Natural killer cell treated with Interleukin-12 subunit alpha and Interleukin-12 subunit beta and Interleukin-15 and Interleukin-18, amount 100 ng/mL, for 72 hours (primary cell): ENCODE measurements around the gene GAREM2. TPM values are rescaled to one million over a fixed set of nuclear protein-coding genes. Genes with fewer than 3 reads are reported as not detected.

Experiments
- ATAC-seq, 2 donors: fragments of 150-1000 bp; cut with Tn5 transposase in 1 of 2; sonication (Bioruptor Pico), chemical (Tn5 transposase) in 1 of 2; 2 replicates each; pipeline ENCODE4 v1.10.0; 2021
- DNase-seq: peaks from one replicate; pipeline ENCODE4 v3.0.0; 2022; ENCODE audit warnings: low spot score
- H3K27ac Mint-ChIP-seq, 2 donors: 1 replicate in 1 of 2; 2 replicates in 1 of 2; pipeline ENCODE4 v1.8.0; 2022; ENCODE audit warnings: mixed read lengths in 2 of 2, mild to moderate bottlenecking in 1 of 2, moderate library complexity in 1 of 2
- H3K27me3 Mint-ChIP-seq, 2 donors: 1 replicate in 1 of 2; 2 replicates in 1 of 2; pipeline ENCODE4 v1.8.0; 2022; ENCODE audit warnings: mixed read lengths in 2 of 2
- H3K36me3 Mint-ChIP-seq: one replicate; pipeline ENCODE4 v1.8.0; 2022; ENCODE audit warnings: mixed read lengths
- H3K4me1 Mint-ChIP-seq, 2 donors: 1 replicate in 1 of 2; 2 replicates in 1 of 2; pipeline ENCODE4 v1.8.0; 2022; ENCODE audit warnings: low read depth in 2 of 2, mixed read lengths in 2 of 2, mild to moderate bottlenecking in 1 of 2
- H3K4me3 Mint-ChIP-seq: one replicate; pipeline ENCODE4 v1.8.0; 2022; ENCODE audit warnings: mixed read lengths
- H3K9me3 Mint-ChIP-seq: 2 replicates; pipeline ENCODE4 v1.8.0; 2022; ENCODE audit warnings: mixed read lengths
- total RNA-seq, 2 donors: library from RNA; stranded (reverse); gene quantifications; one replicate each; pipeline ENCODE4 v1.2.3, GENCODE V29; 2022

Gene GAREM2
- total RNA-seq, 2 donors from 2014 or later: 4.1 TPM

GRCh38 chr2:26187114-26187513 lies 14.2 kb downstream of the GAREM2 start:
- no peak overlapping the region for H3K27ac Mint-ChIP-seq
- no peaks in the 10 kb centered on the region for H3K36me3 Mint-ChIP-seq
- H3K4me3 Mint-ChIP-seq: no peak overlapping the region
- ATAC-seq (no peak), DNase-seq (no peak)
- H3K27me3 Mint-ChIP-seq: no peaks in the 10 kb centered on the region
- peaks cover 4 to 7% of the 10 kb centered on the region in 2 donors for H3K4me1 Mint-ChIP-seq
- H3K9me3 Mint-ChIP-seq: no peaks in the 10 kb centered on the region

DNA sequence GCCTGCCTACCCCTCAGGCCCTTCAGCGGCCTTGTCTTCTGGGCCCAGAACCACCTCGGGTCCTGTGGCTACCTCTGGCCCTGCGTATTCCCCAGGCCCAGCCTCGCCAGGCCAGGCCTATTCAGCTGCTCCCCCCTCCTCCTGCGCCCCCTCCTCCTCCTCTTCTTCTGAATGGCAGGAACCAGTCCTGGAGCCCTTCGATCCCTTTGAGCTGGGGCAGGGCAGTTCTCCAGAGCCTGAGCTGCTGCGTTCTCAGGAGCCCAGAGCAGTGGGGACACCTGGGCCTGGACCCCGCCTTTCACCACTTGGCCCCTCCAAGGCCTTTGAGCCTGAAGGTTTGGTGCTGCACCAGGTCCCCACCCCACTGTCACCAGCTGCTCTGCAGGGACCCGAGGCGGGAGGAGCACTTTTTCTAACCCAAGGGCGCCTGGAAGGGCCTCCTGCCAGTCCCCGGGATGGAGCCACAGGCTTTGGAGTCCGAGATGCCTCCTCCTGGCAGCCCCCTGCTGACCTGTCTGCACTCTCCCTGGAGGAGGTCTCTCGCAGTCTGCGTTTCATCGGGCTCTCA lies 14.7 kb downstream of the GAREM2 start:
- Mint-ChIP-seq H3K4me3 (no peak overlapping the region), H3K27me3 (no peaks in the 10 kb centered on the region), H3K9me3 (no peaks in the 10 kb centered on the region), H3K36me3 (no peaks in the 10 kb centered on the region), H3K27ac (no peak overlapping the region), H3K4me1 (peaks cover 4 to 7% of the 10 kb centered on the region in 2 donors)
- no peak for ATAC-seq
- DNase-seq: no peak

DNA sequence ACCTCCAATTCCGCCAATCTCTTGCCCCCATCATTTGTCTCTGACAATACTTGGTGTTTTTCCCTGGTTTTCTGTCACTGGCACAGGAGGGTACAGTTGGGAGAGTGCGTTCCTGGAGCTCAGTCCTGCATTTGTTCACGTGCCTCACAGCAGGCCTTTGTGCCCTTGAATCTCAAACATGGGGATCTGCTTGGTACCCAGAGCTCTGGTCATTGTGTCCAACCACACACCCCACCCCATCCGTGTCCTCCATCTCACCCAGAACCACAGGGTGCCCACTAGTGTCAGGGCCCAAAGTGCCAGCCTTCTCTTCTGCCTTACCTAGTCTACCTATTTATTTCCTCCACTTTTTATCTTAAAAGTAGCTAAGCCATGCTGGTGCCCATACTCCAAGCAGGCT lies 16.2 kb downstream of the GAREM2 start:
- DNase-seq (no peak), ATAC-seq (no peak)
- no peak overlapping the region for H3K27ac Mint-ChIP-seq

GRCh38 chr2:26189751-26190150 lies 16.9 kb downstream of the GAREM2 start:
- no peak overlapping the region for H3K27ac Mint-ChIP-seq
- no peaks in the 10 kb centered on the region for H3K9me3 Mint-ChIP-seq
- no peaks in the 10 kb centered on the region for H3K36me3 Mint-ChIP-seq
- H3K4me1 Mint-ChIP-seq: peaks cover 4 to 7% of the 10 kb centered on the region in 2 donors
- ATAC-seq (no peak), DNase-seq (no peak)
- H3K27me3 Mint-ChIP-seq: no peaks in the 10 kb centered on the region
- no peak overlapping the region for H3K4me3 Mint-ChIP-seq

More for the DNA sequence above, 16.2 kb downstream of the GAREM2 start:
- H3K4me1 Mint-ChIP-seq: peaks cover 4 to 7% of the 10 kb centered on the region in 2 donors
- no peaks in the 10 kb centered on the region for H3K27me3 Mint-ChIP-seq
- H3K4me3 Mint-ChIP-seq: no peak overlapping the region
- H3K9me3 Mint-ChIP-seq: no peaks in the 10 kb centered on the region
- no peaks in the 10 kb centered on the region for H3K36me3 Mint-ChIP-seq

DNA sequence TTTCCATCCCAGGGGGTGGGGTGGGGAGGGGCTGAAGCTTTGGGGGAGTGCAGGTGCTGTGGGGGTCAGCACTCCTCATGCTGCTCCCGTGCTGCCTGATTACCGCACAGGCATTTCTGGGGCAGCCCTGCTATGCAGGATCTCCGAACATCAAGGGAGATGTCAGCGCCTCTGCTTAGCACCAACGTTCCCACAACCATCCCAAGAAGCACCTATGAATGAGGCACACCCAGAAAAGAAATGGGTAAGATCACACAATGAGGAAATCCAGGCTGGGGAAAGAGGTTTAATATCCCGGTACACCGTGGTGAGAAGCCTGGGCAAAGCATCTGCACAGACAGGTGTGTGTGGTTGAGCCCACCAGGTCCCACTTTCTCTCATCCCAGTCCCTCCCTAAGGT lies 17.5 kb downstream of the GAREM2 start:
- Mint-ChIP-seq H3K27ac (no peak overlapping the region), H3K4me1 (peaks cover 4 to 7% of the 10 kb centered on the region in 2 donors), H3K4me3 (no peak overlapping the region), H3K27me3 (no peaks in the 10 kb centered on the region), H3K9me3 (no peaks in the 10 kb centered on the region), H3K36me3 (no peaks in the 10 kb centered on the region)
- no peak for DNase-seq
- ATAC-seq: no peak

- DNase-seq (no peak), ATAC-seq (no peak)
- Mint-ChIP-seq H3K36me3 (no peaks in the 10 kb centered on the region), H3K9me3 (no peaks in the 10 kb centered on the region), H3K4me1 (peaks cover under 1 to 4% of the 10 kb centered on the region in 2 donors), H3K4me3 (no peak overlapping the region), H3K27ac (no peak overlapping the region), H3K27me3 (no peaks in the 10 kb centered on the region)
Measured at GRCh38 chr2:26191316-26192159, 18.6 kb downstream of the GAREM2 start.

- no peak for ATAC-seq
- no peaks in the 10 kb centered on the region for H3K27me3 Mint-ChIP-seq
Measured at GRCh38 chr2:26193578-26194231, 20.8 kb downstream of the GAREM2 start.

DNA sequence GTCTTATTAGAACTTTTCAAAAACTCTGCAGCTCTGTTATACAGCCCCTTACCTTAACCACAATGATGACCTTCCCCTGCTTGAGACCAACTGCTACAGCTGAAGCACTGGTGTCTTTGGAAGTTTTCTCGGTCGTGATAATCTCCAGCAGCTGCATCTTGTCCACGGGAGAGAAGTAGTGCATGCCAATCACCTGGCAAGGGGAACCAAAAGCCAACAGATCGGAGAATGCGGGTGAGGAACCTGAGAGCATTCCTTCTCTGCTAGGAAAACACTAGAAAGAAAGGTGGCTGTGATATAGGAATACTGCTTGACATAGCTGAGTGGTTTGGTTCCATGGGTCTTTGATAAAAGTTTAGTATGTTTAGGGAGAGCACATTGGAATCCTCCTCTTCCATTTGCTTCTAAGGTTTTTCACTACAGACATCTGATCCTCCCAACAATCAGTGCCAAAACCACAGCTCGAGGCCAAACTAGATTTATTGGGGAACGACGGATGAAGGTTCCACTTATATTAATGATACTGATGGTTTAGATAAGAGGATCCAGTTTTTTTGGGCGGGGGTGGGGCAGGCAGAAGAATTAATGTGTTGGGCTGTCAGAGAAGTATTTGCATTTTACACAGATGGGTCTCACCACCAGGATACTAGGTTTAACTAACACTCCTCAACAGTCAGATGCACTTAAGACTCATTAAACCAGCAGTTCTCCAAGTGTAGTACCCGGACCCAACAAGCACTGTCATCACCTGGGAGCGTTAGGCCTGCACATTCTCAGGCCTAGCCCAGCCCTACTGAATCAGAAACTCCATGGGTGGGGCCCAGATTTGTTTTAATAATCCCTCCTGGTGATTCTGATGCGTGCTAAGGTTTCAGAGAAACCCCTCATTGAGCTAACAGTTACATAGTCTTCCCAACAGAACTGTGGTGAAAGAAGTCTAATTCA lies 22.4 kb downstream of the GAREM2 start:
- no peaks in the 10 kb centered on the region for H3K9me3 Mint-ChIP-seq
- no peak for DNase-seq
- H3K4me3 Mint-ChIP-seq: no peak overlapping the region
- H3K27ac Mint-ChIP-seq: peak overlapping the region in 1 of 2 donors; percentile 63
- no peaks in the 10 kb centered on the region for H3K4me1 Mint-ChIP-seq
- ATAC-seq: no peak
- peaks cover 22% of the 10 kb centered on the region for H3K36me3 Mint-ChIP-seq
- H3K27me3 Mint-ChIP-seq: no peaks in the 10 kb centered on the region

More at GRCh38 chr2:26193578-26194231, 20.8 kb downstream of the GAREM2 start:
- peak overlapping the region in 1 of 2 donors; percentile 63 for H3K27ac Mint-ChIP-seq
- no peak for DNase-seq
- no peaks in the 10 kb centered on the region for H3K9me3 Mint-ChIP-seq
- no peak overlapping the region for H3K4me3 Mint-ChIP-seq
- peaks cover 0 to 4% of the 10 kb centered on the region in 2 donors for H3K4me1 Mint-ChIP-seq
- peaks cover 14% of the 10 kb centered on the region for H3K36me3 Mint-ChIP-seq

DNA sequence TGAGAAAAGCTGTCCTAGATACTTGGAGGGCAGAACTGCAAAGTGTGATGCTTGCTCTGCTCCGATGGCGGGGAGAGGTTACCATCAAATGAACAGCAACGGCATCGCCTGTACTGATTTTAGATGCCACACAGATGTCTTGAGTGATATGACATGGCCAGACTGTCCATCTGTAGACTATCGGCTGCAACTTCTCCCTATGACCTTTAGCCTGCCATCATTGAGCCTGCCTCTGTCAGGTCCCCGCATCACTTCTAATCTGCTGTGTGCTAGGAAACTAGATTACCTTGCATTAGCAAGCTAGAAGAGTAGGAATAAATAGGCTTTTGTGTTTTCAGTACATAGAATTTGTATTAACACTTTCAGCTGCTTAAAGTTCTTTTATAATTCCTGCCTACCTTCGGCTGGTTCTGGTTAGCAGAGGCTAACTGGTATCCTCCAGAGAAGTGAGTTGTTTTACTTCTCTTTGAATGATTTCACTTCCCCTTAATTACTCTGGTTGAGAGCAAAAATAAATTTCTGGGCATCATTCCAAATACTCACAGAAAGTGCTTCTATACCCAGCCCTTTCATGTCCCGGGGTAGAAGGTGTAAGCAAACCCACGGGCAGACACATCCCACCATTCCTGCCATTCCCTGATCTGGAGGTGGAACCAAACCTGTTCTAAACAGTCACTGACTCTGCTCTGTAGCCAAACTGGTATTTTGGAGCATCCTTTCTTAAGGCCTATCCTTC lies 24.0 kb downstream of the GAREM2 start:
- Mint-ChIP-seq H3K4me1 (no peaks in the 10 kb centered on the region), H3K9me3 (no peaks in the 10 kb centered on the region), H3K36me3 (peaks cover 30% of the 10 kb centered on the region), H3K4me3 (no peak overlapping the region), H3K27ac (no peak overlapping the region), H3K27me3 (no peaks in the 10 kb centered on the region)
- DNase-seq: no peak
- ATAC-seq: no peak

DNA sequence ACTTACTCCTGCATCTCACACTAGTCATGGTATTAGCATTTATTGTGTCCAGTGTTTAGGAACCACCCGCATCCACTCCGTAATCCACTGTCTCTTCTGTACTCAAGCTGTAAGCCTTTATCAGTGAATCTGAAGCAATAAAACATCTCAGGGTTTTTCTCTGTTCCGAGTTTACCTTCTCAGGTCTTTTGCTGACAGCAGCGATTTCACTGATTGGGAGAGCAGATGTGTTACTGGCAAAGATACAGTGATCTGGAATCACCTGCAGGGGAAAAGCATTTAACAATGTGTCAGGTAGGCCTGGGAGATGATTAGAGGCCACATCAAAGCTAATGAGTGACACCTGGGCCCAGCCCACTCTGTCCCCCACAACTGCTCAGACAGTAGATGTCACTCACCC lies 24.6 kb downstream of the GAREM2 start:
- ATAC-seq: no peak
- Mint-ChIP-seq H3K4me1 (no peaks in the 10 kb centered on the region), H3K36me3 (peaks cover 30% of the 10 kb centered on the region), H3K27ac (no peak overlapping the region), H3K9me3 (no peaks in the 10 kb centered on the region), H3K27me3 (no peaks in the 10 kb centered on the region), H3K4me3 (no peak overlapping the region)
- DNase-seq: no peak

- H3K9me3 Mint-ChIP-seq: no peaks in the 10 kb centered on the region
- H3K4me3 Mint-ChIP-seq: no peak overlapping the region
- no peak for DNase-seq
- H3K36me3 Mint-ChIP-seq: peaks cover 38% of the 10 kb centered on the region
- no peak for ATAC-seq
- H3K27me3 Mint-ChIP-seq: no peaks in the 10 kb centered on the region
- H3K4me1 Mint-ChIP-seq: no peaks in the 10 kb centered on the region
- no peak overlapping the region for H3K27ac Mint-ChIP-seq
Measured at GRCh38 chr2:26202981-26203490, 30.1 kb downstream of the GAREM2 start.

DNA sequence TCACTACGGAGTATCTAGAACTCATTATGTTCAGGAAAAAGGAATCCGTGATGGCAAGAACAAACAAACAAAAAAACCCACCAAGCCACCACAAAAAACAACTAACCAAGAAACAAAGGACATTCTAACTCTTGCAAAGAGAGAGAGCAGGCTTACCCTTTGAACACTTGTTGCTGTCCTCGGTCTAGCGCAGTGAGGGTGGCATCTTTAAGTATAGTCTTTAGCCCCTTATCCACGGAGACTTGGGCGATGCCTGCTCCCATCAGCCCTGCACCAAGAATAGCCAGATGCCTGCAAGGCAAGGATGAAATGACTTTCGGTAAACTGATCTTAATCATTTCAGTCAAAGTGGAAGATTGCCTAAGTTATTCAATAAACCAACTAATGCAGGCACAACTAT lies 31.0 kb downstream of the GAREM2 start:
- H3K27ac Mint-ChIP-seq: no peak overlapping the region
- H3K4me1 Mint-ChIP-seq: no peaks in the 10 kb centered on the region
- no peak for DNase-seq
- no peaks in the 10 kb centered on the region for H3K9me3 Mint-ChIP-seq
- ATAC-seq: no peak
- no peak overlapping the region for H3K4me3 Mint-ChIP-seq
- H3K36me3 Mint-ChIP-seq: peaks cover 41% of the 10 kb centered on the region
- H3K27me3 Mint-ChIP-seq: no peaks in the 10 kb centered on the region

- H3K4me1 Mint-ChIP-seq: peaks cover 3 to 5% of the 10 kb centered on the region in 2 donors
- H3K27me3 Mint-ChIP-seq: no peaks in the 10 kb centered on the region
- DNase-seq (no peak), ATAC-seq (no peak)
- H3K9me3 Mint-ChIP-seq: no peaks in the 10 kb centered on the region
- no peak overlapping the region for H3K27ac Mint-ChIP-seq
- H3K4me3 Mint-ChIP-seq: no peak overlapping the region
- peaks cover 47% of the 10 kb centered on the region for H3K36me3 Mint-ChIP-seq
Measured at GRCh38 chr2:26212011-26212410, 39.1 kb downstream of the GAREM2 start.
